ENCODE results near the gene DDI1. TPM values are rescaled to one million over a fixed set of nuclear protein-coding genes. Genes with fewer than 3 reads are reported as not detected.

Gene DDI1
- total and polyA plus RNA-seq, 11 donors = not detected

DNA sequence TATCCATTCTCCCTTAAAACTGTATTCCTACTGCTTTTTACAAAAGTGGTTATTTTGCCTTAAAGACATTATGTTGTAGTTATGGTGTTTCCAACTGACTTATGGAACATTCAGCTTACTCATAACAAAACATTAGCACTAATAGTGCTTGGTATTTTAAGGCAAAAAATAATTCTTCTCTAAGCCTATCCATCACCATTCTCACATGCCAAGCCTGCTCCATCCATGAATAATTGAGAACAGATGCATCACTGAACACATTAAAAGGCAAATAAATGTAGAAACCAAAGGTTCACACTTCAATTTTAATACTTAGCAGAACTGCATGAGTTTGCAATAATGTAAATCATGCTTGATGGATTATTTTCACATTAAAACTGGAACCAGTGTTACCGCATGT lies 42.3 kb upstream of the DDI1 start:
- Histone ChIP-seq H3K4me3 (no peak overlapping the region), H3K4me1 (no peaks in the 10 kb centered on the region), H3K27ac (no peak overlapping the region), H3K36me3 (no peaks in the 10 kb centered on the region), H3K9me3 (no peaks in the 10 kb centered on the region), H3K27me3 (no peaks in the 10 kb centered on the region)
- DNase-seq (no peak), ATAC-seq (no peak)
- TF ChIP-seq, protein P1, sequence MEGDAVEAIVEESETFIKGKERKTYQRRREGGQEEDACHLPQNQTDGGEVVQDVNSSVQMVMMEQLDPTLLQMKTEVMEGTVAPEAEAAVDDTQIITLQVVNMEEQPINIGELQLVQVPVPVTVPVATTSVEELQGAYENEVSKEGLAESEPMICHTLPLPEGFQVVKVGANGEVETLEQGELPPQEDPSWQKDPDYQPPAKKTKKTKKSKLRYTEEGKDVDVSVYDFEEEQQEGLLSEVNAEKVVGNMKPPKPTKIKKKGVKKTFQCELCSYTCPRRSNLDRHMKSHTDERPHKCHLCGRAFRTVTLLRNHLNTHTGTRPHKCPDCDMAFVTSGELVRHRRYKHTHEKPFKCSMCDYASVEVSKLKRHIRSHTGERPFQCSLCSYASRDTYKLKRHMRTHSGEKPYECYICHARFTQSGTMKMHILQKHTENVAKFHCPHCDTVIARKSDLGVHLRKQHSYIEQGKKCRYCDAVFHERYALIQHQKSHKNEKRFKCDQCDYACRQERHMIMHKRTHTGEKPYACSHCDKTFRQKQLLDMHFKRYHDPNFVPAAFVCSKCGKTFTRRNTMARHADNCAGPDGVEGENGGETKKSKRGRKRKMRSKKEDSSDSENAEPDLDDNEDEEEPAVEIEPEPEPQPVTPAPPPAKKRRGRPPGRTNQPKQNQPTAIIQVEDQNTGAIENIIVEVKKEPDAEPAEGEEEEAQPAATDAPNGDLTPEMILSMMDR (IDR thresholded peaks at IDR 0.05) = no peak
- TF ChIP-seq POLR2A (IDR thresholded peaks at IDR 0.05) = no peak
- 95 to 97% (median 96%) methylated on average over 1 of the region's 1 CpG for WGBS, 4 donors
- intact Hi-C loops (cut with DNase I) = no loop called here

DNA sequence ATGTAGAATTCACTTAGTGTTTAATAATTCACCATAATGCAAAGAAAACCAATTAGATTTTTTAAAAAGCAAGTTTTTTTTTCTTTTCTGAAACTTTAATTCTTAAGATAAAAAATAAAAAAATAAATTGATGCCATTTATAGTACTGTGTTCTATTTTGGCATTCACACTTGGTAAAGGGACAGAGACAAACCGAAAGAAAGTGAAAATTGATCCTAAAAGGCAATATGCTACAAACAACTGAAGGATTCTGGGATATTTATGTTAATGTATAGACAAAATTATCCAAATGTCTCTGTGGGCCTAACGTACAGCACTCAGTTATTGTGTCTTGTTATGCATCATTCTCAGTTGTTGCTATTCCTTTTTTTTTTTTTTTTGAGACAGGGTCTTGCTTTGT lies 41.9 kb upstream of the DDI1 start:
- no peak overlapping the region for H3K4me3 ChIP-seq
- no peaks in the 10 kb centered on the region for H3K9me3 ChIP-seq
- H3K36me3 ChIP-seq = no peaks in the 10 kb centered on the region
- no peaks in the 10 kb centered on the region for H3K4me1 ChIP-seq
- intact Hi-C loops (cut with DNase I) = no loop called here
- TF ChIP-seq, protein P1 (IDR thresholded peaks at IDR 0.05) = no peak
- no peak for TF ChIP-seq POLR2A (IDR thresholded peaks at IDR 0.05)
- ATAC-seq (no peak), DNase-seq (no peak)
- no peak overlapping the region for H3K27ac ChIP-seq
- no peaks in the 10 kb centered on the region for H3K27me3 ChIP-seq
- WGBS, 4 donors = 86 to 93% (median 92%) methylated on average over 2 of the region's 2 CpGs

DNA sequence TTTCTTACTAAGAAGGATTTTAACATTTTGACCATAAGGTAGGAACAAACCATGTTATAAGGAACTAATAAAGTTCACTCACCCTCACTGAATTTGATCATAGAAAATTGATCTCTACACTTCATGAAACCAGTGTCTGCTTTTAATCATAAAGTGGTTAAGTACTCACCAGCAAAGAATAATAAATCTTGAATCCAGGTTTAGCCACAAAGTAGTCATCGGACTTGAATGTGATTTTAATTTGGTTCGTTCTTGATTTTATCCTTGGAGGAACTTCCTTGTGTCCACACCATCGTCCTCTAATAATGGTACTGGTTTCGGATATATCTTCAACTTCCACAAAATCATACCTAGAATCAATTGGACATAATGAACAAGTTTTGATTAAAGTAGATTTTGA lies 40.5 kb upstream of the DDI1 start:
- intact Hi-C loops (cut with DNase I) = no loop called here
- H3K4me3 ChIP-seq = no peak overlapping the region
- DNase-seq = no peak
- H3K9me3 ChIP-seq = no peaks in the 10 kb centered on the region
- no peaks in the 10 kb centered on the region for H3K36me3 ChIP-seq
- H3K27me3 ChIP-seq = no peaks in the 10 kb centered on the region
- TF ChIP-seq, protein P1 (IDR thresholded peaks at IDR 0.05) = no peak
- TF ChIP-seq POLR2A (IDR thresholded peaks at IDR 0.05) = no peak
- ATAC-seq = no peak
- H3K4me1 ChIP-seq = no peaks in the 10 kb centered on the region
- no peak overlapping the region for H3K27ac ChIP-seq
- WGBS, 4 donors = 95 to 97% (median 96%) methylated on average over 4 of the region's 4 CpGs

DNA sequence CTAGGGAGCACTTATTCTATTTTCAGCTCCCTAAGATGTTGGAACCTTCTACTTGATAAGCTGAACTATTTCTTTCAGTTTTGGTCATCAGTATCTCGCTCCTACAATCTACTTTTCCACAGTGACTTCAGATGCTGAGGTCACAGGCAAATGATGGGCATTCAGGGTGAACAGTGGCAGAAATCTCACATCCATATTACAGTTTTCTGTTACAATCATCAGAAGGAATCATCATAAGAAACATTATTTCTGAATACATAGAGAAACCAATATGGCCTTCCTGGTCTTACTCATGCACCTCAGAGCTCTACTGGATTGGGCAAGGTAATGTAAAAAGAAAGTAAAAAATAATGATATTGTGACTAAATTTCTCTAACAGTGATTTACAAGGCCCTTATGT lies 39.4 kb upstream of the DDI1 start:
- Histone ChIP-seq H3K36me3 (no peaks in the 10 kb centered on the region), H3K27me3 (no peaks in the 10 kb centered on the region), H3K4me1 (no peaks in the 10 kb centered on the region), H3K9me3 (no peaks in the 10 kb centered on the region), H3K4me3 (no peak overlapping the region), H3K27ac (no peak overlapping the region)
- WGBS, 4 donors = 94 to 100% (median 96%) methylated on average over 1 of the region's 1 CpG
- ATAC-seq (no peak), DNase-seq (no peak)
- intact Hi-C loops (cut with DNase I) = no loop called here
- no peak for TF ChIP-seq POLR2A (IDR thresholded peaks at IDR 0.05)
- TF ChIP-seq, protein P1 (IDR thresholded peaks at IDR 0.05) = no peak

Measured in heart left ventricle (tissue), 16 donors.